Lower leg skin (tissue), 3 donors: ENCODE measurements around the gene PCDH17.

Source experiments
- POLR2A ChIP-seq, 2 donors: fragments of 450-650 bp; IDR thresholded peaks; one replicate each; pipeline ENCODE4 v1.6.1; 2016 to 2017; ENCODE audit warnings: antibody characterized with exemption in 2 of 2, mild to moderate bottlenecking in 1 of 2, moderate library complexity in 1 of 2
- TF ChIP-seq, protein P1 (sequence below), 3 donors: fragments of 450-650 bp; IDR thresholded peaks; one replicate each; pipeline ENCODE4 v1.5.1; 2016; ENCODE audit warnings: antibody characterized with exemption in 3 of 3, mild to moderate bottlenecking in 3 of 3, moderate library complexity in 2 of 3

DNA sequence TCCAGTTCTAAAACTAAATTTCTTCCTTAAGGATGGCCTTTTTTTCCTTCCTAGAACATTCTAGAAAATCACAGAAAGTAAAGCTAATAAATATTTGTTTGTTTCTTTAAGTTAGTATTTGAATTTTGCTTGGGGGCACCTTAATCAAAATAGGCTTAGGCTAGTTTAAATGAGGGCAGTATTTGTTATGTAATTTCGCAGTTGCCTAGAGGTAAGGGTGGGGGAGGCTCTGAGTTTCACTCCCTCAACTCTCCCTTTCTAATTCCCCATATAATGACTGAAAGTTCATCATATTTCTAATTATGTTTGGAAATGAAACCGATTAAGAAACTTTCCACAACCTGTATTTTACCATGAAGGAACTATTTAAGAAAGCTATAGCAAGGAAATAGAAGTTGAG is 40.6 kb downstream of the PCDH17 start:
- TF ChIP-seq, protein P1, sequence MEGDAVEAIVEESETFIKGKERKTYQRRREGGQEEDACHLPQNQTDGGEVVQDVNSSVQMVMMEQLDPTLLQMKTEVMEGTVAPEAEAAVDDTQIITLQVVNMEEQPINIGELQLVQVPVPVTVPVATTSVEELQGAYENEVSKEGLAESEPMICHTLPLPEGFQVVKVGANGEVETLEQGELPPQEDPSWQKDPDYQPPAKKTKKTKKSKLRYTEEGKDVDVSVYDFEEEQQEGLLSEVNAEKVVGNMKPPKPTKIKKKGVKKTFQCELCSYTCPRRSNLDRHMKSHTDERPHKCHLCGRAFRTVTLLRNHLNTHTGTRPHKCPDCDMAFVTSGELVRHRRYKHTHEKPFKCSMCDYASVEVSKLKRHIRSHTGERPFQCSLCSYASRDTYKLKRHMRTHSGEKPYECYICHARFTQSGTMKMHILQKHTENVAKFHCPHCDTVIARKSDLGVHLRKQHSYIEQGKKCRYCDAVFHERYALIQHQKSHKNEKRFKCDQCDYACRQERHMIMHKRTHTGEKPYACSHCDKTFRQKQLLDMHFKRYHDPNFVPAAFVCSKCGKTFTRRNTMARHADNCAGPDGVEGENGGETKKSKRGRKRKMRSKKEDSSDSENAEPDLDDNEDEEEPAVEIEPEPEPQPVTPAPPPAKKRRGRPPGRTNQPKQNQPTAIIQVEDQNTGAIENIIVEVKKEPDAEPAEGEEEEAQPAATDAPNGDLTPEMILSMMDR (IDR thresholded peaks at IDR 0.05) = no peak
- no peak for TF ChIP-seq POLR2A (IDR thresholded peaks at IDR 0.05)
